SK-N-MC (cell line): ENCODE data around the gene ASF1B.

Experiments
- DNase-seq: peaks from one replicate; pipeline ENCODE4 v3.0.0-alpha.2; 2011; ENCODE audit warnings: low read depth, low spot score
- H3K27ac ChIP-seq: fragments of 200-600 bp; sonication (generic); 2 replicates; pipeline ENCODE4 v1.5.1; 2016; ENCODE audit warnings: mixed run types
- H3K36me3 ChIP-seq: fragments of 200-600 bp; sonication (generic); 2 replicates; pipeline ENCODE4 v1.6.1; 2017; ENCODE audit warnings: antibody characterized with exemption, low read length, mixed read lengths; ENCODE audit not compliant: insufficient read depth
- H3K4me3 ChIP-seq: fragments of 200-600 bp; sonication (generic); 2 replicates; pipeline ENCODE4 v1.5.1; 2016
- H3K9ac ChIP-seq: fragments of 200-600 bp; sonication (generic); 2 replicates; pipeline ENCODE4 v1.8.0; 2017; ENCODE audit warnings: mixed run types, mixed read lengths; ENCODE audit not compliant: insufficient read length
- H3K9me3 ChIP-seq: fragments of 200-600 bp; sonication (generic); 2 replicates; pipeline ENCODE4 v1.6.1; 2017; ENCODE audit warnings: low read depth, mild to moderate bottlenecking, antibody characterized with exemption, low read length, moderate library complexity, mixed read lengths
- EZH2 ChIP-seq: fragments of 200-600 bp; sonication (generic); IDR thresholded peaks from one replicate; pipeline ENCODE4 v1.6.1; 2017; ENCODE audit warnings: antibody characterized with exemption
- FOXP2 ChIP-seq: optimal IDR thresholded peaks from 2 replicates; pipeline ENCODE3; 2011; ENCODE audit warnings: mild to moderate bottlenecking, moderate library complexity; ENCODE audit not compliant: insufficient read depth; ENCODE audit errors: extremely low read length, control extremely low read depth
- POLR2AphosphoS5 ChIP-seq: IDR thresholded peaks from 2 replicates; pipeline ENCODE4 v1.6.1; 2012; ENCODE audit warnings: mild to moderate bottlenecking, low read depth, low read length, borderline replicate concordance

The ASF1B gene

GRCh38 chr19:14082675-14082960, 53.8 kb downstream of the ASF1B start:
- no peak overlapping the region for H3K4me3 ChIP-seq
- TF ChIP-seq FOXP2 (no peak), EZH2 (no peak), POLR2AphosphoS5 (no peak)
- H3K9ac ChIP-seq, result no peak overlapping the region
- peaks cover 3% of the 10 kb centered on the region for H3K36me3 ChIP-seq
- no peaks in the 10 kb centered on the region for H3K9me3 ChIP-seq
- no peak overlapping the region for H3K27ac ChIP-seq
- DNase-seq, result no peak

- peak overlapping the region; percentile 67 for H3K9ac ChIP-seq
- H3K9me3 ChIP-seq, result no peaks in the 10 kb centered on the region
- DNase-seq, result no peak
- H3K27ac ChIP-seq, result no peak overlapping the region
- H3K36me3 ChIP-seq, result no peaks in the 10 kb centered on the region; the same call in 1 of the 2 replicates
- TF ChIP-seq FOXP2, result no peak
- no peak for TF ChIP-seq EZH2
- no peak for TF ChIP-seq POLR2AphosphoS5
- peak overlapping the region; percentile 84 for H3K4me3 ChIP-seq
These were observed 54.4 kb downstream of the ASF1B start for GRCh38 chr19:14081797-14082674.

GRCh38 chr19:14080887-14081796, 55.2 kb downstream of the ASF1B start:
- peak; percentile 98 for DNase-seq
- peak overlapping the region; percentile 81 for H3K9ac ChIP-seq
- H3K9me3 ChIP-seq, result no peaks in the 10 kb centered on the region
- H3K36me3 ChIP-seq, result no peaks in the 10 kb centered on the region
- TF ChIP-seq POLR2AphosphoS5, result peak; percentile 71
- no peak for TF ChIP-seq EZH2
- peak overlapping the region; percentile 84 for H3K4me3 ChIP-seq
- no peak overlapping the region for H3K27ac ChIP-seq

GRCh38 chr19:14078411-14078810, 58.0 kb downstream of the ASF1B start:
- TF ChIP-seq EZH2 (no peak), POLR2AphosphoS5 (no peak), FOXP2 (no peak)
- DNase-seq, result no peak
- H3K36me3 ChIP-seq, result no peaks in the 10 kb centered on the region
- no peak overlapping the region for H3K9ac ChIP-seq
- H3K4me3 ChIP-seq, result no peak overlapping the region
- no peaks in the 10 kb centered on the region for H3K9me3 ChIP-seq
- no peak overlapping the region for H3K27ac ChIP-seq

- peak overlapping the region; percentile 17 for H3K9ac ChIP-seq
- H3K36me3 ChIP-seq, result no peaks in the 10 kb centered on the region
- no peak for DNase-seq
- no peak for TF ChIP-seq FOXP2
- TF ChIP-seq EZH2, result no peak
- TF ChIP-seq POLR2AphosphoS5, result no peak
- H3K4me3 ChIP-seq, result peak overlapping the region; percentile 82
- no peaks in the 10 kb centered on the region for H3K9me3 ChIP-seq
- no peak overlapping the region for H3K27ac ChIP-seq
These were observed 62.2 kb downstream of the ASF1B start for GRCh38 chr19:14073925-14074838.

- Histone ChIP-seq H3K27ac (no peak overlapping the region), H3K9ac (peak overlapping the region; percentile 17), H3K9me3 (no peaks in the 10 kb centered on the region), H3K4me3 (peak overlapping the region; percentile 83), H3K36me3 (no peaks in the 10 kb centered on the region)
- no peak for TF ChIP-seq EZH2
- no peak for TF ChIP-seq POLR2AphosphoS5
- TF ChIP-seq FOXP2, result no peak
- DNase-seq, result no peak
These were observed 63.0 kb downstream of the ASF1B start for GRCh38 chr19:14073261-14073924.

GRCh38 chr19:14072535-14073260, 63.7 kb downstream of the ASF1B start, which contains the start of gene MISP3:
Gene MISP3, plus strand, starts transcription at chr19:14072786. Its CDS starts 524 bp downstream, at chr19:14073310.
- TF ChIP-seq EZH2, result no peak
- TF ChIP-seq POLR2AphosphoS5, result no peak
- TF ChIP-seq FOXP2, result no peak
- H3K4me3 ChIP-seq, result peak within 1 kb of the TSS; percentile 83
- H3K9me3 ChIP-seq, result no peaks in the 10 kb centered on the region
- no peak within 1 kb of the TSS for H3K27ac ChIP-seq
- DNase-seq, result no peak
- H3K36me3 ChIP-seq, result no peaks in the 10 kb centered on the region
- peak within 1 kb of the TSS; percentile 17 for H3K9ac ChIP-seq
